ENCODE results near the gene MTMR11.

GRCh38 chr1:149979972-149980540 is 43.4 kb upstream of the MTMR11 start:
- TF ChIP-seq POLR2A (IDR thresholded peaks at IDR 0.05; ENCODE audit: borderline replicate concordance, extremely low read depth, insufficient read depth, insufficient read length) (no peak), CTCF (IDR thresholded peaks at IDR 0.05 in 2 of 3, conservative IDR thresholded peaks at IDR 0.05 in 1 of 3; ENCODE audit: borderline replicate concordance in 1 of 3, insufficient read depth in 1 of 3, low read depth in 2 of 3, low read length in 2 of 3) (no peak), REST (IDR thresholded peaks at IDR 0.05; ENCODE audit: low read depth) (no peak), POLR2AphosphoS5 (IDR thresholded peaks at IDR 0.05; ENCODE audit: low read depth, low read length) (no peak), EZH2 (IDR thresholded peaks at IDR 0.05) (no peak), SRF (IDR thresholded peaks at IDR 0.05; ENCODE audit: low read depth) (no peak), SP1 (IDR thresholded peaks at IDR 0.05; ENCODE audit: low read depth) (no peak), ZFX (IDR thresholded peaks at IDR 0.05) (no peak), MAX (IDR thresholded peaks at IDR 0.05) (no peak), CBX3 (IDR thresholded peaks at IDR 0.05; ENCODE audit: low read depth) (no peak), EGR1 (IDR thresholded peaks at IDR 0.05; ENCODE audit: low read depth) (no peak), CEBPB (IDR thresholded peaks at IDR 0.05; ENCODE audit: low read depth) (no peak)

Data from HCT116 (cell line).